Endothelial cell of umbilical vein (primary cell): ENCODE data around the gene GNG2. TPM values are rescaled to one million over a fixed set of nuclear protein-coding genes. Genes with fewer than 3 reads are reported as not detected.

Experiments used
- BruUV-seq: library from RNA; stranded (reverse); fragments of 400-500 nt; replicated peaks from 2 replicates; lab custom pipeline; 2021; lab: Mats Ljungman, UMichigan
- CTCF ChIA-PET: fragments of 300-600, 350-600 bp; sonication (Branson Sonifier 250); formaldehyde crosslinking; loops from one replicate; lab custom pipeline; 2021; ENCODE audit warnings: antibody characterized with exemption, inconsistent platforms; lab: Charles Lee
- POLR2A ChIA-PET: fragments of 300-600, 350-600 bp; sonication (Branson Sonifier 250); formaldehyde crosslinking; loops from one replicate; lab custom pipeline; 2021; ENCODE audit warnings: antibody characterized with exemption, inconsistent platforms; lab: Charles Lee
- DNase-seq: peaks from one replicate; pipeline ENCODE4 v3.0.0-alpha.2; 2011; ENCODE audit warnings: low read depth, low spot score
- FAIRE-seq: peaks from 2 replicates; lab custom pipeline; 2011; peaks lifted over from hg19 to GRCh38; lab: Jason Lieb, UNC
- H2AFZ ChIP-seq: 2 replicates; pipeline ENCODE4 v1.6.0; 2012; ENCODE audit warnings: low read depth, low read length, control low read depth, inconsistent platforms
- H3K27ac ChIP-seq: 2 replicates; pipeline ENCODE4 v1.5.1; 2011; ENCODE audit warnings: low read depth, mild to moderate bottlenecking, control low read depth, low read length, moderate library complexity; ENCODE audit not compliant: insufficient read depth
- H3K27me3 ChIP-seq, 2 experiments: 2 replicates each; pipeline versions ENCODE4 v1.6.0 to v1.6.1; 2011; ENCODE audit warnings: low read length in 2 of 2, mixed read lengths in 1 of 2; ENCODE audit not compliant: control insufficient read depth in 2 of 2, insufficient read depth in 2 of 2
- H3K36me3 ChIP-seq, 2 experiments: 2 replicates in 1 of 2; 3 replicates in 1 of 2; pipeline ENCODE4 v1.5.1; 2011; ENCODE audit warnings: low read length in 2 of 2, mild to moderate bottlenecking in 1 of 2, moderate library complexity in 1 of 2; ENCODE audit not compliant: control insufficient read depth in 2 of 2, insufficient read depth in 2 of 2; ENCODE audit errors: extremely low read depth in 1 of 2
- H3K4me1 ChIP-seq: 3 replicates; pipeline ENCODE4 v1.5.1; 2011; ENCODE audit warnings: mild to moderate bottlenecking, low read length; ENCODE audit not compliant: control insufficient read depth, insufficient read depth; ENCODE audit errors: extremely low read depth
- H3K4me2 ChIP-seq: 2 replicates; pipeline ENCODE4 v1.6.1; 2011; ENCODE audit warnings: low read length, control low read depth, mixed read lengths; ENCODE audit not compliant: insufficient read depth
- H3K4me3 ChIP-seq, 3 experiments: fragments of 200-600 bp in 1 of 3; sonication (generic), shearing (Covaris generic) in 1 of 3; replicated peaks in 1 of 3; 2 replicates each; pipeline ENCODE4 v1.5.1; 2011 to 2016; ENCODE audit warnings: control low read depth in 3 of 3, low read length in 3 of 3, mild to moderate bottlenecking in 2 of 3, inconsistent platforms in 1 of 3, low read depth in 1 of 3, moderate library complexity in 1 of 3; ENCODE audit not compliant: insufficient read depth in 1 of 3
- H3K79me2 ChIP-seq: 2 replicates; pipeline ENCODE4 v1.6.0; 2012; ENCODE audit warnings: low read length, inconsistent platforms; ENCODE audit not compliant: control insufficient read depth, insufficient read depth
- H3K9ac ChIP-seq: replicated peaks from 2 replicates; pipeline ENCODE3; 2011; ENCODE audit warnings: low read length, control low read depth; ENCODE audit not compliant: insufficient read depth; ENCODE audit errors: extremely low read depth
- H3K9me1 ChIP-seq: replicated peaks from 3 replicates; pipeline ENCODE4 v1.6.0; 2011; ENCODE audit warnings: mild to moderate bottlenecking, low read length; ENCODE audit not compliant: control insufficient read depth, insufficient read depth; ENCODE audit errors: extremely low read depth
- H3K9me3 ChIP-seq: replicated peaks from 2 replicates; pipeline ENCODE4 v1.5.1; 2012; ENCODE audit warnings: low read length, inconsistent platforms; ENCODE audit not compliant: control insufficient read depth, insufficient read depth
- H4K20me1 ChIP-seq: replicated peaks from 2 replicates; pipeline ENCODE3; 2011; ENCODE audit warnings: mild to moderate bottlenecking, low read length; ENCODE audit not compliant: control insufficient read depth, insufficient read depth; ENCODE audit errors: extremely low read depth
- EZH2 ChIP-seq: IDR thresholded peaks from 2 replicates; pipeline ENCODE4 v1.6.1; 2012; ENCODE audit warnings: borderline replicate concordance, low read depth, mild to moderate bottlenecking, moderate library complexity, low read length, inconsistent platforms; ENCODE audit not compliant: severe bottlenecking
- GATA2 ChIP-seq: IDR thresholded peaks from 2 replicates; pipeline ENCODE4 v1.7.0; 2011; ENCODE audit warnings: low read depth, mild to moderate bottlenecking, moderate library complexity, mixed read lengths, low read length; ENCODE audit not compliant: insufficient read length, insufficient read depth
- JUN ChIP-seq: IDR thresholded peaks from 2 replicates; pipeline ENCODE4 v1.6.1; 2011; ENCODE audit warnings: borderline replicate concordance, low read depth; ENCODE audit not compliant: insufficient read length, insufficient read depth
- MYC ChIP-seq: IDR thresholded peaks from one replicate; pipeline ENCODE4 v1.6.1; 2011; ENCODE audit warnings: mild to moderate bottlenecking, low read depth, low read length
- POLR2A ChIP-seq: IDR thresholded peaks from 2 replicates; pipeline ENCODE4 v1.6.1; 2012; ENCODE audit warnings: low read depth, mild to moderate bottlenecking, control low read depth, low read length
- POLR2AphosphoS5 ChIP-seq: IDR thresholded peaks from 2 replicates; pipeline ENCODE4 v1.6.1; 2012; ENCODE audit warnings: low read depth, mild to moderate bottlenecking, control low read depth, low read length, moderate library complexity; ENCODE audit not compliant: insufficient read depth
- dilution Hi-C: fragments of 300-500 bp; cut with MboI; formaldehyde crosslinking; loops from one replicate; pipeline ENCODE4 v1.15.0; 2019; ENCODE audit warnings: low sequenced_read_pairs; ENCODE audit not compliant: extremely low pct_ligation_motif_present
- intact Hi-C: fragments of 100-400 bp; cut with micrococcal nuclease; formaldehyde crosslinking; loops from one replicate; pipeline ENCODE4 v1.10.0; 2022
- polyA plus RNA-seq, 4 experiments: library from polyadenylated mRNA; depleted of rRNA in 3 of 4; stranded (reverse) in 3 of 4; unstranded in 1 of 4; fragments of >200 nt; gene quantifications; 2 replicates each; pipeline versions ENCODE4 v1.2.1 to v1.2.3, GENCODE V29; 2011 to 2012; ENCODE audit warnings: missing spikeins in 1 of 4
- total RNA-seq: library from RNA; stranded (reverse); gene quantifications from 2 replicates; pipeline ENCODE4 v1.2.3, GENCODE V29; 2021
- TF ChIP-seq, protein P1 (sequence below): IDR thresholded peaks from 2 replicates; pipeline ENCODE4 v1.6.1; 2011; ENCODE audit not compliant: insufficient read depth, insufficient read length
- TF ChIP-seq, protein P2 (sequence below), 2 donors: IDR thresholded peaks; 1 replicate in 1 of 2; 2 replicates in 1 of 2; pipeline ENCODE4 v1.5.1; 2011; ENCODE audit warnings: low read length in 2 of 2, mild to moderate bottlenecking in 2 of 2, moderate library complexity in 2 of 2, control low read depth in 1 of 2, inconsistent platforms in 1 of 2, low read depth in 1 of 2; ENCODE audit not compliant: insufficient read depth in 1 of 2; ENCODE audit errors: extremely low read depth in 1 of 2

Gene GNG2
- total and polyA plus RNA-seq, 2 donors (not counting 3 experiments of a cell fraction or from before 2014, with no cell fraction given) = not detected

DNA sequence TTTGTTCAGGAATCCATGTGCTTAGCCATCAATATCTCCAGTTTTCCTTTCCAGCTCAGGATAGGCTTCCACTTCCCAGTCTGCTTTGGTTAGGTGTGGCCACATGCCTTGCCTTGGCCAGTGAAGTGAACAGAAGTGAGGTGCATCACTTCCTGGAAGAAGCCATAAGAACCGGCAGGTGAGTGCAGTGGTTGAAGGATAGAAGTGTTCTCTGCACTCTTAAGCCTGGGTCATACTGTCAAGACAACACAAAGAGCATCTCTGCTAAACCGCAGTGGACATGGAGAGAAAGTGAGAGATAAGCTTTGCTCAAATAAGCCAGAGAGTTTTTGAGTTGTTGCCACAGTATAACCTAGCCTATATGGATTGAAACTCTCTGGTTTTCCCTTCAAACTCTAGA lies 11.4 kb downstream of the GNG2 start:
- H3K79me2 ChIP-seq = no peaks in the 10 kb centered on the region
- ChIA-PET CTCF (no interaction called here), POLR2A (no interaction called here)
- no peaks in the 10 kb centered on the region for H4K20me1 ChIP-seq
- H3K27me3 ChIP-seq = peaks cover 13 to 23% of the 10 kb centered on the region in 2 experiments
- DNase-seq = no peak
- dilution Hi-C loops = no loop called here
- FAIRE-seq = no peak
- no peak overlapping the region for H3K4me2 ChIP-seq
- H3K9me3 ChIP-seq = no peaks in the 10 kb centered on the region
- no peaks in the 10 kb centered on the region for H3K36me3 ChIP-seq
- H3K9me1 ChIP-seq = no peaks in the 10 kb centered on the region
- H3K27ac ChIP-seq = no peak overlapping the region
- H3K4me3 ChIP-seq = no peak overlapping the region
- BruUV-seq = no TSS peak
- TF ChIP-seq, protein P1, sequence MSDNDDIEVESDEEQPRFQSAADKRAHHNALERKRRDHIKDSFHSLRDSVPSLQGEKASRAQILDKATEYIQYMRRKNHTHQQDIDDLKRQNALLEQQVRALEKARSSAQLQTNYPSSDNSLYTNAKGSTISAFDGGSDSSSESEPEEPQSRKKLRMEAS = no peak
- intact Hi-C loops = no loop called here
- H3K4me1 ChIP-seq = peaks cover 9% of the 10 kb centered on the region
- no peak overlapping the region for H3K9ac ChIP-seq
- H2AFZ ChIP-seq = no peak overlapping the region

DNA sequence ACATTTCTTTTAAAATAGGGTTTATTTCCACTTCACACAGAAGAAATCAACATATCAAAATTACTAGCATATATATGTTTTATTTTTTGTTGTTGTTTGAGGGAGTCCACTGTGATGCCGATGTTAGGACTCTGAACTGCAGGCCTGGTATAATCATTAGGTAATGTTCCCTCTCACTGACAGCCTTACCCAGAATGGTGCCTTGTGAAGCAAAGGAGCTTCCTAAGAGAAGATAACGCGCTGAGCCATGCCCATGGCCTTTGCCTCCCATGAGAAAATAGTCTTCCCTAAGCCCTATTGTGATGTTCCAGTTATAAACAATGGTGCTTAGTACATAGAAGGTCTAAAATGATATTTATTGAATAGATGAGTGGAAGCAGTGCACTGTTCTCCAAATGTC lies 12.0 kb downstream of the GNG2 start:
- CTCF ChIA-PET = no interaction called here
- DNase-seq (peak; percentile 4), FAIRE-seq (no peak)
- H3K9me1 ChIP-seq = no peaks in the 10 kb centered on the region
- H3K9ac ChIP-seq = no peak overlapping the region
- H3K4me2 ChIP-seq = no peak overlapping the region
- dilution Hi-C loops (no loop called here), intact Hi-C loops (no loop called here)
- H4K20me1 ChIP-seq = no peaks in the 10 kb centered on the region
- no peak overlapping the region for H2AFZ ChIP-seq
- H3K27me3 ChIP-seq = peaks cover 14 to 24% of the 10 kb centered on the region in 2 experiments
- POLR2A ChIA-PET = no interaction called here
- H3K27ac ChIP-seq = no peak overlapping the region
- peaks cover 9% of the 10 kb centered on the region for H3K4me1 ChIP-seq
- H3K4me3 ChIP-seq = no peak overlapping the region
- H3K36me3 ChIP-seq = no peaks in the 10 kb centered on the region
- H3K9me3 ChIP-seq = no peaks in the 10 kb centered on the region
- BruUV-seq = no TSS peak
- TF ChIP-seq, protein P2, sequence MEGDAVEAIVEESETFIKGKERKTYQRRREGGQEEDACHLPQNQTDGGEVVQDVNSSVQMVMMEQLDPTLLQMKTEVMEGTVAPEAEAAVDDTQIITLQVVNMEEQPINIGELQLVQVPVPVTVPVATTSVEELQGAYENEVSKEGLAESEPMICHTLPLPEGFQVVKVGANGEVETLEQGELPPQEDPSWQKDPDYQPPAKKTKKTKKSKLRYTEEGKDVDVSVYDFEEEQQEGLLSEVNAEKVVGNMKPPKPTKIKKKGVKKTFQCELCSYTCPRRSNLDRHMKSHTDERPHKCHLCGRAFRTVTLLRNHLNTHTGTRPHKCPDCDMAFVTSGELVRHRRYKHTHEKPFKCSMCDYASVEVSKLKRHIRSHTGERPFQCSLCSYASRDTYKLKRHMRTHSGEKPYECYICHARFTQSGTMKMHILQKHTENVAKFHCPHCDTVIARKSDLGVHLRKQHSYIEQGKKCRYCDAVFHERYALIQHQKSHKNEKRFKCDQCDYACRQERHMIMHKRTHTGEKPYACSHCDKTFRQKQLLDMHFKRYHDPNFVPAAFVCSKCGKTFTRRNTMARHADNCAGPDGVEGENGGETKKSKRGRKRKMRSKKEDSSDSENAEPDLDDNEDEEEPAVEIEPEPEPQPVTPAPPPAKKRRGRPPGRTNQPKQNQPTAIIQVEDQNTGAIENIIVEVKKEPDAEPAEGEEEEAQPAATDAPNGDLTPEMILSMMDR (IDR thresholded peaks at IDR 0.05; ENCODE audit: extremely low read depth in 1 of 2, insufficient read depth in 1 of 2, low read depth in 1 of 2, low read length in 2 of 2) = no peak
- no peak for TF ChIP-seq EZH2
- TF ChIP-seq, protein P1 = no peak
- no peak for TF ChIP-seq GATA2
- TF ChIP-seq POLR2A = no peak
- TF ChIP-seq JUN = no peak
- no peak for TF ChIP-seq MYC
- TF ChIP-seq POLR2AphosphoS5 = no peak
- no peaks in the 10 kb centered on the region for H3K79me2 ChIP-seq
